ENCODE results near the gene EFNB3. TPM values are rescaled to one million over a fixed set of nuclear protein-coding genes. Genes with fewer than 3 reads are reported as not detected.

EFNB3 gene
- polyA plus RNA-seq, 1 donor from 2014 or later = 36.4 TPM

GRCh38 chr17:7685533-7686221 is 19.3 kb upstream of the EFNB3 start:
- TF ChIP-seq RAD21 (conservative IDR thresholded peaks at IDR 0.05) (no peak), CTCF (IDR thresholded peaks at IDR 0.05; ENCODE audit: poor library complexity, severe bottlenecking) (peak; percentile 9), SMC3 (conservative IDR thresholded peaks at IDR 0.05; ENCODE audit: poor library complexity) (peak; percentile 48), REST (IDR thresholded peaks at IDR 0.05; ENCODE audit: borderline replicate concordance) (peak; percentile 90), EP300 (conservative IDR thresholded peaks at IDR 0.05; ENCODE audit: poor library complexity, severe bottlenecking) (peak; percentile 83), TAF1 (IDR thresholded peaks at IDR 0.05; ENCODE audit: low read depth) (peak; percentile 91), MXI1 (conservative IDR thresholded peaks at IDR 0.05; ENCODE audit: poor library complexity, severe bottlenecking) (peak; percentile 79), POLR2AphosphoS5 (IDR thresholded peaks at IDR 0.05) (peak; percentile 94), EZH2 (IDR thresholded peaks at IDR 0.05; ENCODE audit: borderline replicate concordance, insufficient read depth, low read length, poor library complexity, severe bottlenecking) (no peak)
- H3K36me3 ChIP-seq (ENCODE audit: insufficient read depth, low read length) = no peaks in the 10 kb centered on the region
- peak overlapping the region; percentile 41 for H2AFZ ChIP-seq (ENCODE audit: low read depth, low read length)
- H3F3A ChIP-seq (ENCODE audit: insufficient read depth, low read length, poor library complexity, severe bottlenecking) = peaks cover 5% of the 10 kb centered on the region
- H3K27ac ChIP-seq (ENCODE audit: low read length) = peak overlapping the region; percentile 100
- H3K9me3 ChIP-seq (ENCODE audit: low read length) = no peaks in the 10 kb centered on the region
- no peaks in the 10 kb centered on the region for H3K9me2 ChIP-seq (ENCODE audit: insufficient read depth, low read length)
- H4K20me1 ChIP-seq (ENCODE audit: insufficient read depth) = no peaks in the 10 kb centered on the region
- H3K27me3 ChIP-seq (ENCODE audit: insufficient read depth, low read depth, low read length) = no peaks in the 10 kb centered on the region
- H3K4me2 ChIP-seq (ENCODE audit: low read length) = peak overlapping the region; percentile 61
- H3K4me3 ChIP-seq (ENCODE audit: low read length) = peak overlapping the region; percentile 96
- H3K9ac ChIP-seq (ENCODE audit: low read length) = peak overlapping the region; percentile 98
- peaks cover 43% of the 10 kb centered on the region for H3K79me2 ChIP-seq (replicated peaks; ENCODE audit: insufficient read depth, low read length)

GRCh38 chr17:7686222-7687071 is 18.6 kb upstream of the EFNB3 start:
- Histone ChIP-seq H3K4me2 (ENCODE audit: low read length) (peak overlapping the region; percentile 79), H3K9ac (ENCODE audit: low read length) (peak overlapping the region; percentile 98), H3K36me3 (ENCODE audit: insufficient read depth, low read length) (no peaks in the 10 kb centered on the region), H4K20me1 (ENCODE audit: insufficient read depth) (no peaks in the 10 kb centered on the region), H2AFZ (ENCODE audit: low read depth, low read length) (peak overlapping the region; percentile 41), H3K4me3 (ENCODE audit: low read length) (peak overlapping the region; percentile 96), H3F3A (ENCODE audit: insufficient read depth, low read length, poor library complexity, severe bottlenecking) (peaks cover 5% of the 10 kb centered on the region), H3K9me2 (ENCODE audit: insufficient read depth, low read length) (no peaks in the 10 kb centered on the region), H3K79me2 (replicated peaks; ENCODE audit: insufficient read depth, low read length) (peaks cover 43% of the 10 kb centered on the region), H3K27ac (ENCODE audit: low read length) (peak overlapping the region; percentile 100), H3K9me3 (ENCODE audit: low read length) (no peaks in the 10 kb centered on the region), H3K27me3 (ENCODE audit: insufficient read depth, low read depth, low read length) (no peaks in the 10 kb centered on the region)
- TF ChIP-seq EP300 (conservative IDR thresholded peaks at IDR 0.05; ENCODE audit: poor library complexity, severe bottlenecking) (peak; percentile 23), RAD21 (conservative IDR thresholded peaks at IDR 0.05) (peak; percentile 19), SMC3 (conservative IDR thresholded peaks at IDR 0.05; ENCODE audit: poor library complexity) (no peak), EZH2 (IDR thresholded peaks at IDR 0.05; ENCODE audit: borderline replicate concordance, insufficient read depth, low read length, poor library complexity, severe bottlenecking) (no peak), CTCF (IDR thresholded peaks at IDR 0.05; ENCODE audit: poor library complexity, severe bottlenecking) (no peak), TAF1 (IDR thresholded peaks at IDR 0.05; ENCODE audit: low read depth) (peak; percentile 81), REST (IDR thresholded peaks at IDR 0.05; ENCODE audit: borderline replicate concordance) (peak; percentile 93), MXI1 (conservative IDR thresholded peaks at IDR 0.05; ENCODE audit: poor library complexity, severe bottlenecking) (no peak), POLR2AphosphoS5 (IDR thresholded peaks at IDR 0.05) (peak; percentile 99)
